ENCODE data around the gene SNCB.

SNCB gene

GRCh38 chr5:176574297-176574591 lies 56.1 kb downstream of the SNCB start:
- Histone ChIP-seq H3K4me1 (ENCODE audit: control insufficient read depth, insufficient read depth, low read length, poor library complexity, severe bottlenecking) (no peaks in the 10 kb centered on the region), H3K36me3 (ENCODE audit: control insufficient read depth, insufficient read depth, low read length) (no peaks in the 10 kb centered on the region), H3K9me3 (ENCODE audit: control insufficient read depth, low read length) (no peaks in the 10 kb centered on the region), H3K4me3 (ENCODE audit: extremely low read depth, insufficient read depth, low read length, poor library complexity, severe bottlenecking) (no peak overlapping the region), H3K27ac (ENCODE audit: low read depth, low read length, severe bottlenecking) (no peak overlapping the region)
- 53% methylated on average over 9 to 10 of the region's 10 CpGs for WGBS, 2 experiments (ENCODE audit: insufficient coverage in 2 of 2)

DNA sequence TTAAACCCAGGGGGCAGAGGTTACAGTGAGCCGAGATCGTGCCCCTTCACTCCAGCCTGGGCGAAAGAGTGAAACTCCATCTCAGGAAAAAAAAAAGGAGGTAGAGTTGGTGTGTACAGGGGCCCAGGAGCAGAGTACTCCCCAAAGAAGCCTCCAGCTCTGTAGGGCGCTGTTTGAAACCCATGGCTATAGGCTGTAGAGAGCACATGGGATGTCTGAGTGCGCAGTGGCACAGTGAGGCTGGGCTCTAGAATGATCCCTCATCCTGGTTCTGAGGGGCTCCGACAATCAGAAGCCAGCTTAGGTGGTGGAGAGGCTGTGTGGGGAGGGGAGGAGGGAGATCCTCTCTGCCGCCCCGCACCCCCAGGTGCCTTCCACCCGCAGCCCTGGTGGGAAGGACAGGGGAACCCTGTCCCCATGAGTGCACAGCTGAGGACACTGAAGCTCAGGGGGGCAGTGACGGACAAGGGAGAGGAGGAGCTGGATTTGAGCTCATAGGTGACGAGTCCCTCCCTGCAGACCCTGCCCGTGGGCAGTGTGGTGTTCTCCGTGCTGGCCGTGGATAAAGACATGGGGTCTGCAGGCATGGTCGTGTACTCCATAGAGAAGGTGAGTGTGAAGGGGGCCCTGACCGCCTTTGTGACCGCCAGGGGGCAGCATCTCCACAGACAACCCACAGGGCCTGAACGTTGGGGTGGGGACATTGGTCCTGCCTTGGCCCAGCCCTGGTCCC lies 56.6 kb downstream of the SNCB start:
- no peak overlapping the region for H3K27ac ChIP-seq (ENCODE audit: low read depth, low read length, severe bottlenecking)
- H3K36me3 ChIP-seq (ENCODE audit: control insufficient read depth, insufficient read depth, low read length) = no peaks in the 10 kb centered on the region
- no peak overlapping the region for H3K4me3 ChIP-seq (ENCODE audit: extremely low read depth, insufficient read depth, low read length, poor library complexity, severe bottlenecking)
- no peaks in the 10 kb centered on the region for H3K9me3 ChIP-seq (ENCODE audit: control insufficient read depth, low read length)
- no peaks in the 10 kb centered on the region for H3K4me1 ChIP-seq (ENCODE audit: control insufficient read depth, insufficient read depth, low read length, poor library complexity, severe bottlenecking)
- 60 to 76% methylated on average over 11 to 14 of the region's 18 CpGs for WGBS, 2 experiments (ENCODE audit: insufficient coverage in 2 of 2)

Data from mesodermal cell (in vitro differentiated cells).